ENCODE measurements around the gene LRRC75B.
A peak's percentile ranks its signal among the peaks of the same experiment; 100 is the strongest.
"Not testable (repeated sequence)": the region's sequence is repeated elsewhere in the genome, so short reads cannot be mapped to it uniquely, and the experiment has no call there.

LRRC75B gene

DNA sequence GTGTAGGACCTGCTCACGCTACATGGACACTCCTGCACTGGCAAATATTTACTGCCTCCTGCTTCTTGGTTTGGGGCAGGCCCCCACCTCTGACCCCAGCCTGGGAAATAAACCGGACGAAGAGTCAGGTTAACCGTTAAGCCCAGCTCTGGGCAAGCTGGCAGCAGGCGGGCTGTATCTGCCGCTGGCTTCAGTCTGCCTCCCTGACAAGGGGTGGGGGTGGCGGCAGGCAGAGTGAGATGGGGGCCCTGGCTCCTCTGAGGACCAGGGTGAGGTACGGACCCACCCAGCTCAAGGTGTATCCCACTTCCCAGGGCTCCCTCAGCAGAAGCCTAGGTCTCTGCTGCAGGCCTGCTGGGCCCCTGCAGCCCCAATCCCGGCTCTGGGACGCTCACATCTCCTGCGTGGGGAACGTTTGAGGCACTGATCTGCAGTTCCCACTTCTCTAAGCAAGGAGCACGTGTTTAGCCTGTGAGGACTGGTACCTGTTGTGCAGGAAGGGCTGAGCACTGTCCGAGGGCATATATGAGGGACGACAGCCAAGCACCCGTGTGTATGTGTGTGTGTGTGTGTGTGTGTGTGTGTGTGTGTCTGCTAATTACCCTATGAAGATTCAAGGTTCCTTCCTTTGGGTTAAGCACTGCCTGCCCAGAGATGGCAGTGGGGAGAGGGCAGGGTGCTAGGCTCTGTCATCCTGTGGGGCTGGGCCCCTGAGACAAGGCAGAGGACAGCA, 1.1 kb upstream of the LRRC75B start (continued):
- TF ChIP-seq, protein P1, sequence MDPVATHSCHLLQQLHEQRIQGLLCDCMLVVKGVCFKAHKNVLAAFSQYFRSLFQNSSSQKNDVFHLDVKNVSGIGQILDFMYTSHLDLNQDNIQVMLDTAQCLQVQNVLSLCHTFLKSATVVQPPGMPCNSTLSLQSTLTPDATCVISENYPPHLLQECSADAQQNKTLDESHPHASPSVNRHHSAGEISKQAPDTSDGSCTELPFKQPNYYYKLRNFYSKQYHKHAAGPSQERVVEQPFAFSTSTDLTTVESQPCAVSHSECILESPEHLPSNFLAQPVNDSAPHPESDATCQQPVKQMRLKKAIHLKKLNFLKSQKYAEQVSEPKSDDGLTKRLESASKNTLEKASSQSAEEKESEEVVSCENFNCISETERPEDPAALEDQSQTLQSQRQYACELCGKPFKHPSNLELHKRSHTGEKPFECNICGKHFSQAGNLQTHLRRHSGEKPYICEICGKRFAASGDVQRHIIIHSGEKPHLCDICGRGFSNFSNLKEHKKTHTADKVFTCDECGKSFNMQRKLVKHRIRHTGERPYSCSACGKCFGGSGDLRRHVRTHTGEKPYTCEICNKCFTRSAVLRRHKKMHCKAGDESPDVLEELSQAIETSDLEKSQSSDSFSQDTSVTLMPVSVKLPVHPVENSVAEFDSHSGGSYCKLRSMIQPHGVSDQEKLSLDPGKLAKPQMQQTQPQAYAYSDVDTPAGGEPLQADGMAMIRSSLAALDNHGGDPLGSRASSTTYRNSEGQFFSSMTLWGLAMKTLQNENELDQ (tag by site-specific recombination; IDR thresholded peaks at IDR 0.05; ENCODE audit: low read depth): no peak
- TF ChIP-seq ZNF24 (tag by site-specific recombination; IDR thresholded peaks at IDR 0.05): no peak
- no peak for TF ChIP-seq ZNF202 (tag by site-specific recombination; IDR thresholded peaks at IDR 0.05; ENCODE audit: borderline replicate concordance)
- TF ChIP-seq ZSCAN16 (tag by site-specific recombination; IDR thresholded peaks at IDR 0.05): no peak
- no peak for TF ChIP-seq ZNF114 (tag by site-specific recombination; IDR thresholded peaks at IDR 0.05)
- no peak for TF ChIP-seq ZNF391 (tag by site-specific recombination; IDR thresholded peaks at IDR 0.05; ENCODE audit: borderline replicate concordance, low read depth)
- TF ChIP-seq, protein P2, sequence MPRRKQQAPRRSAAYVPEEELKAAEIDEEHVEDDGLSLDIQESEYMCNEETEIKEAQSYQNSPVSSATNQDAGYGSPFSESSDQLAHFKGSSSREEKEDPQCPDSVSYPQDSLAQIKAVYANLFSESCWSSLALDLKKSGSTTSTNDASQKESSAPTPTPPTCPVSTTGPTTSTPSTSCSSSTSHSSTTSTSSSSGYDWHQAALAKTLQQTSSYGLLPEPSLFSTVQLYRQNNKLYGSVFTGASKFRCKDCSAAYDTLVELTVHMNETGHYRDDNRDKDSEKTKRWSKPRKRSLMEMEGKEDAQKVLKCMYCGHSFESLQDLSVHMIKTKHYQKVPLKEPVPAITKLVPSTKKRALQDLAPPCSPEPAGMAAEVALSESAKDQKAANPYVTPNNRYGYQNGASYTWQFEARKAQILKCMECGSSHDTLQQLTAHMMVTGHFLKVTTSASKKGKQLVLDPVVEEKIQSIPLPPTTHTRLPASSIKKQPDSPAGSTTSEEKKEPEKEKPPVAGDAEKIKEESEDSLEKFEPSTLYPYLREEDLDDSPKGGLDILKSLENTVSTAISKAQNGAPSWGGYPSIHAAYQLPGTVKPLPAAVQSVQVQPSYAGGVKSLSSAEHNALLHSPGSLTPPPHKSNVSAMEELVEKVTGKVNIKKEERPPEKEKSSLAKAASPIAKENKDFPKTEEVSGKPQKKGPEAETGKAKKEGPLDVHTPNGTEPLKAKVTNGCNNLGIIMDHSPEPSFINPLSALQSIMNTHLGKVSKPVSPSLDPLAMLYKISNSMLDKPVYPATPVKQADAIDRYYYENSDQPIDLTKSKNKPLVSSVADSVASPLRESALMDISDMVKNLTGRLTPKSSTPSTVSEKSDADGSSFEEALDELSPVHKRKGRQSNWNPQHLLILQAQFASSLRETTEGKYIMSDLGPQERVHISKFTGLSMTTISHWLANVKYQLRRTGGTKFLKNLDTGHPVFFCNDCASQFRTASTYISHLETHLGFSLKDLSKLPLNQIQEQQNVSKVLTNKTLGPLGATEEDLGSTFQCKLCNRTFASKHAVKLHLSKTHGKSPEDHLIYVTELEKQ (tag by site-specific recombination; IDR thresholded peaks at IDR 0.05; ENCODE audit: borderline replicate concordance): no peak
- TF ChIP-seq, protein P3, sequence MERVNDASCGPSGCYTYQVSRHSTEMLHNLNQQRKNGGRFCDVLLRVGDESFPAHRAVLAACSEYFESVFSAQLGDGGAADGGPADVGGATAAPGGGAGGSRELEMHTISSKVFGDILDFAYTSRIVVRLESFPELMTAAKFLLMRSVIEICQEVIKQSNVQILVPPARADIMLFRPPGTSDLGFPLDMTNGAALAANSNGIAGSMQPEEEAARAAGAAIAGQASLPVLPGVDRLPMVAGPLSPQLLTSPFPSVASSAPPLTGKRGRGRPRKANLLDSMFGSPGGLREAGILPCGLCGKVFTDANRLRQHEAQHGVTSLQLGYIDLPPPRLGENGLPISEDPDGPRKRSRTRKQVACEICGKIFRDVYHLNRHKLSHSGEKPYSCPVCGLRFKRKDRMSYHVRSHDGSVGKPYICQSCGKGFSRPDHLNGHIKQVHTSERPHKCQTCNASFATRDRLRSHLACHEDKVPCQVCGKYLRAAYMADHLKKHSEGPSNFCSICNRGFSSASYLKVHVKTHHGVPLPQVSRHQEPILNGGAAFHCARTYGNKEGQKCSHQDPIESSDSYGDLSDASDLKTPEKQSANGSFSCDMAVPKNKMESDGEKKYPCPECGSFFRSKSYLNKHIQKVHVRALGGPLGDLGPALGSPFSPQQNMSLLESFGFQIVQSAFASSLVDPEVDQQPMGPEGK (tag by site-specific recombination; IDR thresholded peaks at IDR 0.05): 0 out of 2 replicates have a peak, but pooled peaks have one; percentile 10
- no peak for TF ChIP-seq ZNF521 (tag by site-specific recombination; IDR thresholded peaks at IDR 0.05)
- TF ChIP-seq, protein P4, sequence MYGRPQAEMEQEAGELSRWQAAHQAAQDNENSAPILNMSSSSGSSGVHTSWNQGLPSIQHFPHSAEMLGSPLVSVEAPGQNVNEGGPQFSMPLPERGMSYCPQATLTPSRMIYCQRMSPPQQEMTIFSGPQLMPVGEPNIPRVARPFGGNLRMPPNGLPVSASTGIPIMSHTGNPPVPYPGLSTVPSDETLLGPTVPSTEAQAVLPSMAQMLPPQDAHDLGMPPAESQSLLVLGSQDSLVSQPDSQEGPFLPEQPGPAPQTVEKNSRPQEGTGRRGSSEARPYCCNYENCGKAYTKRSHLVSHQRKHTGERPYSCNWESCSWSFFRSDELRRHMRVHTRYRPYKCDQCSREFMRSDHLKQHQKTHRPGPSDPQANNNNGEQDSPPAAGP (tag by site-specific recombination; IDR thresholded peaks at IDR 0.05): no peak
- no peak for TF ChIP-seq ZNF837 (tag by site-specific recombination; IDR thresholded peaks at IDR 0.05)
- TF ChIP-seq ZNF292 (tag by site-specific recombination; IDR thresholded peaks at IDR 0.05; ENCODE audit: borderline replicate concordance, low read depth): no peak
- no peak for TF ChIP-seq ZNF664 (tag by site-specific recombination; IDR thresholded peaks at IDR 0.05)
- TF ChIP-seq ZNF394 (tag by site-specific recombination; IDR thresholded peaks at IDR 0.05; ENCODE audit: borderline replicate concordance): no peak
- no peak for TF ChIP-seq ZXDB (tag by site-specific recombination; IDR thresholded peaks at IDR 0.05)
- TF ChIP-seq ZNF404 (tag by site-specific recombination; IDR thresholded peaks at IDR 0.05): no peak
- TF ChIP-seq ZNF433 (tag by site-specific recombination; IDR thresholded peaks at IDR 0.05; ENCODE audit: low read depth): no peak
- TF ChIP-seq ZNF660 (tag by site-specific recombination; IDR thresholded peaks at IDR 0.05): no peak
- TF ChIP-seq, protein P5, sequence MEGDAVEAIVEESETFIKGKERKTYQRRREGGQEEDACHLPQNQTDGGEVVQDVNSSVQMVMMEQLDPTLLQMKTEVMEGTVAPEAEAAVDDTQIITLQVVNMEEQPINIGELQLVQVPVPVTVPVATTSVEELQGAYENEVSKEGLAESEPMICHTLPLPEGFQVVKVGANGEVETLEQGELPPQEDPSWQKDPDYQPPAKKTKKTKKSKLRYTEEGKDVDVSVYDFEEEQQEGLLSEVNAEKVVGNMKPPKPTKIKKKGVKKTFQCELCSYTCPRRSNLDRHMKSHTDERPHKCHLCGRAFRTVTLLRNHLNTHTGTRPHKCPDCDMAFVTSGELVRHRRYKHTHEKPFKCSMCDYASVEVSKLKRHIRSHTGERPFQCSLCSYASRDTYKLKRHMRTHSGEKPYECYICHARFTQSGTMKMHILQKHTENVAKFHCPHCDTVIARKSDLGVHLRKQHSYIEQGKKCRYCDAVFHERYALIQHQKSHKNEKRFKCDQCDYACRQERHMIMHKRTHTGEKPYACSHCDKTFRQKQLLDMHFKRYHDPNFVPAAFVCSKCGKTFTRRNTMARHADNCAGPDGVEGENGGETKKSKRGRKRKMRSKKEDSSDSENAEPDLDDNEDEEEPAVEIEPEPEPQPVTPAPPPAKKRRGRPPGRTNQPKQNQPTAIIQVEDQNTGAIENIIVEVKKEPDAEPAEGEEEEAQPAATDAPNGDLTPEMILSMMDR (tag by site-specific recombination; IDR thresholded peaks at IDR 0.05): no peak
- no peak for TF ChIP-seq ZBTB17 (tag by site-specific recombination; IDR thresholded peaks at IDR 0.05)
- no peak for TF ChIP-seq ZFP37 (tag by site-specific recombination; IDR thresholded peaks at IDR 0.05)
- TF ChIP-seq ZNF529 (tag by site-specific recombination; IDR thresholded peaks at IDR 0.05; ENCODE audit: insufficient replicate concordance): no peak
- TF ChIP-seq HOXA7 (CRISPR knock-in tag; IDR thresholded peaks at IDR 0.05; ENCODE audit: borderline replicate concordance): no peak

DNA sequence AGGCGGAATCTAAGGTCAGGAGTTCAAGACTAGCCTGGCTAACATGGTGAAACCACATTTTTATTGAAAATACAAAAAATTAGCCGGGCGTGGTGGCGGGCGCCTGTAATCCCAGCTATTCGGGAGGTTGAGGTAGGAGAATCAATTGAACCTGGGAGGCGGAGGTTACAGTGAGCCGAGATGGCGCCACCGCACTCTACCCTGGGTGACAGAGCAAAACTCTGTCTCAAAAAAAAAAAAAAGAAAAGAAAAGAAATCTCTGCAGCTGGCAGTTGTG, 624 bp upstream of the LRRC75B start:
- H3K9me3 ChIP-seq (ENCODE audit: control insufficient read depth, insufficient read depth, low read depth, low read length); H3K4me3 ChIP-seq (ENCODE audit: low read depth, low read length); H3K4me1 ChIP-seq (ENCODE audit: control insufficient read depth, insufficient read depth, low read length): not testable (repeated sequence)
- CTCF ChIA-PET: interaction anchor here (0.6 to 1.3 kb wide), 3 partner anchors 9 to 177 kb away, joined by 3 read pairs; partner anchors contain the start of gene GGT1
- peaks cover 0 to 11% of the 10 kb centered on the region in 2 experiments; a peak in 1 of 3 replicates for H3K36me3 ChIP-seq (ENCODE audit: control insufficient read depth in 2 of 2, insufficient read depth in 1 of 2, low read length in 2 of 2)
- H3K27ac ChIP-seq (ENCODE audit: extremely low read depth, low read depth, low read length): peak overlapping the region; percentile 68
- POLR2A ChIA-PET: interaction anchor here (0.7 to 1.9 kb wide), 4 partner anchors 10 to 40 kb away, joined by 3 to 14 read pairs (median 9); partner anchors contain the start of genes GGT1, GUCD1 and SNRPD3

All from HEK293 (cell line).